ENCODE measurements around the gene PLAC8L1.

The PLAC8L1 gene

DNA sequence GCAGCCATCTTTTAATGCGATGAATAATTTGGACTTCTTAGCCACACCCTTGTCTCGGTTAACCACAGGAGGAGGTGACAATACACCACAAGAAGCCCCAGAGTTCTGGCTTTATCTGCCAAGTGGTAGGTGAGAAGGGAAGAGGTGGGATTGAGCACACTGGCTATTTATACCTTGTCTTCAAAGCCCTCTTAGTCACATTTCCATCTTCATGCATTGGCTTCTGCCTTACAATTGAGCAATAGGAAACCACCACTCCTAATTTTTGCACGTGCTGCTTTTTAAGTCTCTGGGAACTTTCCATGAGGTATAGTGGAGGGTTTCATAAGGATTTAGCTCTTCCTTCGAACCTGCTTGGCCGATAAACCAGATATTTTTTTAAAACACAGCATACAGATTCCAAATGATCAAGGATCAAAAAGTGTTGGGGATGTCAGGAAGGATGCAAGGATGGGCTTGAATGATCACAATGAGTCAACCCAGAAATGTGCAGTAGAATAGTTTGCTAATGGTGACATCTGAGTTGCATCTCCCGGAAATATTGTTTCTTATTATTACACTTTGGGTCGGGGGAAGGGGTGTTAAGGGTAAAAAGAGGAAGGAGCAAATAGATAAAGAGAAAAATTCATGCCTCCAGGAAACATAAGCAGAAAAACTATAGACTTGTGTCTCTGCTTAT lies 25.5 kb downstream of the PLAC8L1 start:
- no peak for DNase-seq (ENCODE audit: low spot score)

DNA sequence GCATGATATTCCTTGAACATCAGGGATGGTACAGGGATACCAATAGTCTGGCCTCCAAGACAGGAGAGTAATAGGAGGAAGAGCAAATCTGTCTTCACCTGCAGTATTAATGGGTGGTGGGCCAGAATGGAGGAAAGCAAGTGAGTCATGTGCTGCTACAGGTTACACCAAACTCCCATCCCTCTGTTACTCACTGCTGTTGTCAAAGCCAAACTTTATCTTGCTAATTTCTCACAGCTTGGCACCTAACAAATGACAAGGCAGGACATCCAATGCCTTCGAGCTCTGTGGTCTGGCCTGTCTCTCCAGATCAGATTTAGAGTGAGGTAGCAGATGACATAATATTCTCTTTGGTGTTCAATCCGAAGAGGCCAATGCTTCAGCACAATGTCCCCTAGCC lies 26.8 kb downstream of the PLAC8L1 start:
- no peak for DNase-seq (ENCODE audit: low spot score)

DNA sequence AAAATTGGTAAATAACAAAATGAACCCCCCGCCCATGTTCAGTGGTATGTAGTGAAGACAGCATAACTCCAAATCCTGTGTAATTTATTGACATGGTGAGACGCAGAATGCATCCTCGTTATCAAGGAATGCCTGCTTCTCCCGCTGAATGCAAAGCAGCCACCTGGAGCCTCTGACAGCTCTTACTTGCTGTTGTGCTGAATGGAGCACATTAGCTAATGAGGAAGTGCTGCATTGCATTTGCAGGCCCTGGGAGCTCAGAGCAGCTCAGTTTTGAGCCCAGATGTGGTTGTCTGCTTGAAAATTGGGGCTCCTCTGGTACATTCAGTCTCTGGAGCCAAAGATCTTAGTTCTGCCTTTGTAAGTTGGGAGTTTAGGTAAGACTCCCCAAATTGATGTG lies 28.9 kb downstream of the PLAC8L1 start:
- DNase-seq (ENCODE audit: low spot score) = no peak

- DNase-seq (ENCODE audit: low spot score) = no peak
Measured at GRCh38 chr5:146076028-146076427, 29.3 kb downstream of the PLAC8L1 start.

DNA sequence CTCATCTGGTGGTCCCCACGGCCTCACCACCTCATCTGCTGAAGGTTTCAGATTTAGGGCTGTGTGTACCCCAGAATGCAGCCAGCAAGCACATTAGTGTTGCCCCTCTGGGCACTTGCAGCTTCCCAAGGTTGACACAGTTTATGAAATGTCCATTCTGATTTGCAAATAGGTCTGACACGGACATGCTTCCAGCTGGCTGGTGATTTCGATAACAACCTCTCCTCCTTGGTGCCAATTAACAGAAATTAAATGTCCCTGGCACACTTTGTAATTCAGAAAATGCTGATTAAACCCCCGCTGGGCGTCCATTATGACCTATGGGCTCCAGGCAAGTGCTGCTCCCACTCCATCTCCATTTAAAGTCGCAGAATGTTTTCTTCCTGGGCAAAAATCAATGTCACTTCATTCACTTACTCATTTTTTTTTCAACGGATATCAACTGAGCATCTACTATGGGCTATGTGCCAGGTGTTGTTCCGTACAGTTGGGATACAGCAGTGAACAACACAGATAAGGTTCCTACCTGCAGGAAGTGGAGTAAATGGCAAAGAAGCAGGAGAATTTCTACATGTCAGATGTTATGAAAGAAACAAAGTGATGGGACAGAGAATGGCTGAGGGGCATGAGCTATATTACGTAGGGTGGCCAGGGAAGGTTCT lies 32.0 kb downstream of the PLAC8L1 start:
- no peak for DNase-seq (ENCODE audit: low spot score)

DNA sequence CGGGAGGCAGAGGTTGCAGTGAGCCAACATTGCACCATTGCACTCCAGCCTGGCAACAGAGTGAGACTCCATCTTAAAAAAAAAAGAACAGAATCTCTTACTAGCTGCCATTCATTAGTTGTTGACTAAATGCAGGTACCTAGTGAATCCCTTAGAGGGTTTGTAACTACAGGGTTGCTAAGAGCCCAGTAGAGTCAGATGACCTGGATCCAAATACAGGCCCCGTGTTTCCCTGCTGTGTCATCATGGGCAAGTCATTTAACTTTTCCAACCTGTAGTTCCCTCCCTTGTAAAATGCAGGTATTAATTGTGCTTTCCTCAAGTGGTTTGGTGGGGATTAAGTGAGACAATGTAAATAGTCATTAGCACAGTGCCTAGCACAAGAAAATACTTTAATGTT lies 32.8 kb downstream of the PLAC8L1 start:
- no peak for DNase-seq (ENCODE audit: low spot score)

GRCh38 chr5:146071171-146071570 lies 34.2 kb downstream of the PLAC8L1 start:
- no peak for DNase-seq (ENCODE audit: low spot score)

GRCh38 chr5:146070746-146071145 lies 34.6 kb downstream of the PLAC8L1 start:
- no peak for DNase-seq (ENCODE audit: low spot score)

GRCh38 chr5:146069780-146070099 lies 35.6 kb downstream of the PLAC8L1 start:
- DNase-seq (ENCODE audit: low spot score) = no peak

DNA sequence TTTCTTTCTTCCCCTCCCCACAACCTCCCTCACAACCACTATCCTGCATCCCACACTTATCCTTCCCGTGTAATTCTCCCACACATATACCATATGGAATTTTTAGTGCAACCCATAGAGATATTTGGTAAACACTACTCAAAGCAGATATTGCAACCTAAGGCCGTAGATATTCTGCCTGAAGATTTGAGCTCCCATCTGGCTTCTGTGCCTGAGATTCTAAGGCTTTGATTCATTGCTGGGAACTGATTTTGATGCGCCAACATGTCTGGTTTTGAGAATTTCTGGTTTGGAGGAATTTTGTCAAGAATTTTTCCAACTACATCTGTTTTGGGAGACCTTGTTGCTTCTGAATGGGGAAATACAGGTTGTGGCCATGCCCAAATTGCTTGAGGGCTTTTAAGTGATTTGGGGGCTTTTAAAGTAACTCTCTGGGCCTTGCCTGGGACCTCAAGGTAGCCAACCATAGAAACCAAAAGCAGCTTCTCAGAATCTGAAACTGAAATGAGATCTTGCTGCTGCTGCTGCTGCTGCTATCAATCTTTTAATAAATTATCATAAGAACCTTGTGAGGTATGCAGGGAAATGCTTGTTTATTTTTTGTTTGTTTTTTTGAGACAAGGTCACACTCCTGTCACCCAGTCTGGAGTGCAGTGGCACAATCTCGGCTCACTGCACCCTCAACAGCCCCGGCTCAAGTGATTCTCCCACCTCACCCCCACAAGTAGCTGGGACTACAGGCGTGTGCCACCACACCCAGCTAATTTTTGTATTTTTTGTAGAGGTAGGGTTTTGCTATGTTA lies 36.2 kb downstream of the PLAC8L1 start:
- no peak for DNase-seq (ENCODE audit: low spot score)

GRCh38 chr5:146068206-146068605 lies 37.2 kb downstream of the PLAC8L1 start:
- DNase-seq (ENCODE audit: low spot score) = no peak

- DNase-seq (ENCODE audit: low spot score) = no peak
Measured at GRCh38 chr5:146066968-146067367, 38.4 kb downstream of the PLAC8L1 start.

DNA sequence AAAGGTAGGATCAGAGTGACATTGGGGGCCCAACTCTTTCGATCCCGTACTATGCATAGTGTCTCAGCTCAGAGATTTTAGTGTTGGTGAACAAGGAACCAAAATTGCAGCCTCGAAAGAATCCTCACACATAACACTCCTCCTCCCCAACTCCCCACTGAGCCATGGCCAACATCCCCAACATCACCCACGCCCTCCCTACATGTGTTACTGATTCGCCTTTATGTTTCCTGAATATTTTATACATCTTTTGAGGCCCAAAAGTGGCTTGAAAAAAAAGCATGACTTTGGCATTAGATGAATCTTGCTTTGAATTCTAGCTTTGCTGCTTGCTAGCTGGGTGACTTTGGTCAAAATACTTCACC lies 45.2 kb downstream of the PLAC8L1 start:
- DNase-seq (ENCODE audit: low spot score) = no peak

- no peak for DNase-seq (ENCODE audit: low spot score)
Measured at GRCh38 chr5:146059460-146060220, 45.7 kb downstream of the PLAC8L1 start.

DNA sequence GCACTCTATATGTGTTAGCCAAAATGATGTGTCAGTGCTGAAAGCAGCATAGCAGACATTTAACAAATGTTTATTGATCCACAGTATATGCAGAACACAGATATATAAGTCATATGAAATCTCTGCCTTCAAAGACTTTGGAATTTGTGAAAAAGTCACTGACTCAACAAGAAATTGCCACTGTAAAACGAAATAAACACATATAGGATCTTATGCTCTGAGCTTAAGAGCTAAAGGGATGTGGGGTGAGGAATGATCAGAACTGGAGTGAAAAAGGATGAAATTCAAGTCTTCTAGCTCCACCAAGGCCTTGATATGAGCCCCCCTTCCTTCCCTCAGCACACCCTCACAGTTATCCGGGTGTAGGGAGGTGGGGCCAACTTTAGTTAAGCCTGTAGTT lies 49.9 kb downstream of the PLAC8L1 start:
- no peak for DNase-seq (ENCODE audit: low spot score)

- DNase-seq (ENCODE audit: low spot score) = no peak
Measured at GRCh38 chr5:146052780-146053179, 52.6 kb downstream of the PLAC8L1 start.

DNA sequence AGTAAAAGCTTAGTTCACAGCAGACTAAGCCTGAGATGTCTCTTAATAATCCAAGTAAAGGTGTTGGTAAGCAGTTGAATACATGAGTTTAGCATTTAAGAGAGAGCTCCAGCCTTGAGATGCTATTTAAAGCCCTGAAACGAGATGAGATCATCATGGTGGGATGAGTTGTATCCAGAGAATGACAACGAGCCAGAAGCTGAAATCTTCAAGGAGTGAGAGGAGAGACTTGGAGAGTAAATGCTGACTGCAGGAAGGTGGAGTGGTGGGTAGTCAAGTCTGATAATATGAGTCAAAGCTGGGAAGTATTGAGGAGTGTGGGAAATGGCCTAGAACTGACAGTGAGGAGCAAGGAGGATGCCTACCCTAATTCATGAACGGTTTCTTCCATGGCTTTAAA lies 53.7 kb downstream of the PLAC8L1 start:
- no peak for DNase-seq (ENCODE audit: low spot score)

DNA sequence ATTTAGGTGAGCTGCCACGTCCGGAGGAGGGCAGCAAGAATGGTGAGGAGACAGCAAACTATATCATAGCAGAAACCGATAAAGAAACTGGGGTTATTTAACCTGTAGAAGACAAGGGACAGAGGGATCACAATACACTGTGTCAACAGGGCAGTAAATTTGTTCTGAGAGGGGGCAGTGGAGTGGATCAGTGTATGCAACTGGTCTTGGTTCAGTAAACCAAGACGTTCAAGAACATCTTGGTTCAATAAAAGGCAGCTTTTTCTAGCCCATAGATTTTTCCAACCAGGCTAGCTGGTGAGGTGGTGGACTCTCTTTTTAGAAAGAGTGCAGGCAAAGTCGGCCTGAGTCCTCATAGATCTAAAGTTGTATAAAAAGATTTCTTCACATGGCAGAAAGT lies 55.3 kb downstream of the PLAC8L1 start:
- no peak for DNase-seq (ENCODE audit: low spot score)

DNA sequence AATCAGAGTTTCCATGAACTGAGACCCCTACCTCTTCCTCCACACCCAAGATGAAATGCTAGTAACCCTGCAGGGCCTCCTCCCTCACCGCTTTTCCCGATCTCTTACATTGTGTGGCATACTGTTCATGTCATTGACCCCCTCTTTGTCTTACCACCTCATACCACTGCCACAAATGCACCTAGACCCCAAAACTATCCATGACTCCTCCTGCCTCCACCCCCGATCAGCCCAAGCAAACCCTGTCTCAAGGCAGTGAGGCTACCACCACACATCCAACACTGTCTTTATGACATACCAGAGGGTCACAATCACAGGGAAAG lies 55.7 kb downstream of the PLAC8L1 start:
- no peak for DNase-seq (ENCODE audit: low spot score)

DNA sequence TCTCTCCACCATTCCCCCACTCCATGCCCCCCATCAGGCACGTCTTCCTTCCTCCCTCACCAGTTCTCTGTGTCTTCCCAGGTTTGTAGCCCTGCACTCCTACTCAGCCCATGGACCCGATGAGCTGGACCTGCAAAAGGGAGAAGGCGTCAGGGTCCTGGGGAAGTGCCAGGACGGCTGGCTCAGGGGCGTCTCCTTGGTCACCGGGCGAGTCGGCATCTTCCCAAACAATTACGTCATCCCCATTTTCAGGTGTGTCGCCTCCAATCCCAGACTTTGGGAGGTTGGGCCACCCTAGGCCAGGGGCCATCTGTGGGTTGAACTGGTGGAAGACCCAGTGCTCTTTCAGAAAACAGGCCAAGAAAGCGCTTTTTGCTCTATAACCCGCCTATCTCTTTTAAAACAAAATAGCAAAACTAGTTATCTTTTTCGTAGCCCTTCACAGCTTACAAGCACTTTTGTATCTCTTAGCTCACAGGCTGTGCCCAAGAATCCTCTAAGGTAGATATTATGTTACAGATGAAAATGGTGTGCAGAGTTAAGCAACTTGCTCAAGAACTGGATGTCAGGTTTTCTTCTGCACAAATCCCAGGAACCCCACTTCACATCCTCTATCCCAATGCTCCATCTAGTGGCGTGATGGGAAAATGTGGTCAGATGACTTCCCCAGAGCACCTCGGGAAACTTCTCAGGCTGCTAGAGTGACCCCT lies 56.2 kb downstream of the PLAC8L1 start:
- no peak for DNase-seq (ENCODE audit: low spot score)

- no peak for DNase-seq (ENCODE audit: low spot score)
Measured at GRCh38 chr5:146047396-146047795, 58.0 kb downstream of the PLAC8L1 start.

GRCh38 chr5:146043722-146044121 lies 61.7 kb downstream of the PLAC8L1 start:
- DNase-seq (ENCODE audit: low spot score) = no peak

Measured in germinal center (tissue), 1 donor.